ENCODE results near the gene GUF1.
"Not testable (repeated sequence)": the region's sequence is repeated elsewhere in the genome, so short reads cannot be mapped to it uniquely, and the experiment has no call there.

The GUF1 gene

DNA sequence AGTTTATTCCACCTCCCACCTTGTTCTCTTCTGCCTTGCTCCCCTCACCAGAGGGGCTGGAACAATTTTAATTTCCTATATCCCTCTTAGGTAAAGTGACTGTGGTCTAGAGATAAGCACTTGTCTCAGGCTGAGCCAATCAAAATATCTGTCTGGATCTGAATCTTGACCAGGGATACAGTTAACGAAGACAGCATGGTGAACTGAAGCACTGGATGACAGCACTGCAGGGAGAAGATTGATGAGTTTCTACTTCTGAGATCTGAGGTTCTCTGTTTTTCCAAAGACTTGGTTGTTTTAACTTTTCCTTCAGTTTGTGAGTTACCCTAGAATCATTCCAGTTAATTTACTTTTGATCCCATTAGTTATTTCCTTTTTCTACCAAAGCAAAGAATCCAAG is 34.9 kb downstream of the GUF1 start:
- no peak for DNase-seq

DNA sequence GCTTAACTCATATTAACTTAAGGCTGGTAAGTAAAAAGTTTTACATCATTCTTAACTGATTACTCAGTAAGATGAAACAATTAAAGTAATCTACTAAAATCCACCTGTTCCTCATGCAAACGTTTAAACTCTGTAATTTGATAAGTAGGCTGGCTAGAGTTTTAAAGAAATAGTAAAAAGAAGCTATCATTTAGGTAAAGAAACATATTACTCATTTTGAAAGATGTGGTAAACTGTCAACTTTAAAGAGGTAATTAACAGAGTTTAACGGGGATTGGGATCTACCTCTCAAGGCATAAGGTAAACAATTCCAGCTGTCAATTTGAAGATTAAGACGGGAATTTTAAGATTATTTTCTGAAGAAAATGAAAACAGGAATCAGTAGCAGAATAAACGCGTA is 38.4 kb downstream of the GUF1 start:
- no peak for DNase-seq

DNA sequence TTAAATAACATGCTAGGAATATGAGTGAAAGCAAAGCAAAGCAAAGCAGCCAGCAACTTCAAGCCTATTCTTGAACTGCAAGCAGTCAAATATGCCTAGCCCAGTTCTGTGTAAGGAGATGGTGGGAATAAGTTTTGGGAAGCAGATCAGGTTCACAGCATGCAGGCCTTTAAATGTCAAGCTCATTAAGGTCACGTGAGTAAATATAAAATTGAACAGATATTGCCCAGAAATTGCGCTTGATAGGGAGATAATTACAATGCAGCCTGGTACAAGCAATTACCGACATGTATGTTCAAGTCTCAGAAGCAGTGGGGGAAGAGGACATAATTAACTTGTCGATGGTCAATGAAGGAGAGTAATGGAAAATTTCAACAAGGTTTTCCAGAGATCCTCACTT is 42.2 kb downstream of the GUF1 start:
- peak; percentile 66 for DNase-seq

DNA sequence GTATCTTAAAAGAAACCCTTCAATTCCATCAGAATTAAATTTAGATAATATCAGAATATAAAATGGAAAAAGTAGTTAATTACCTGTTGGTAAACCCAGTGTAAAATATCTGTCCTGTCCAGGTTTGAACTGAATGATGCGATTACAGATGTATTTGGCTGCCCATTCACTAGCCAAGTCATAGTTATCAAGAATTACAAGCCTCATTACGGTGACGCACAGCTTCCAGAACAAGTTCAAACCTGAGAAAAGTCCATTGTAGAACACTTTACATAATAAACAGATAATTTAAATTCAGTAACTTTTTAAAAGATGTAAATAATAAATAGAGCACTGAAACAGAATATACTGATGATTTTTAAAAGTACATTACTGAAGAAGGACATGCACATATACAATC is 43.8 kb downstream of the GUF1 start:
- DNase-seq: no peak

DNA sequence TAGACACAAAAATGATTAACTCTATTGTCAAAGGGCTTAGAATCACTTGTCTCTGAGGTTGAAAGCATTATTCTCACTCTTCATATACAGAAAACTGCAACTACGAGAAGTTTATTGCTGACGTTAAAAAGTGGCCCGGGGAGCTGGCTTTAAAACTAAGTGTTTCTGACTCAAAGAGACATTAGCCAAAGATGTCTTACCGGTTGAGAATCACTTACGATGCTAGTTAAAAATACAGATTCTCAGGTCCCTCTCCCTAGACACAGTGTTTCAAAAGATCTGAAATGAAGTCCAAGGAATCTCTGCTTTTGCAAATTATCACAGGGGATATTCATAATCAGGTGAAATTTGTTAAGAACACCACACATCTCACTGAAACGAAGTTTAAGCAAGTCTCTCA is 46.9 kb downstream of the GUF1 start:
- no peak for DNase-seq

DNA sequence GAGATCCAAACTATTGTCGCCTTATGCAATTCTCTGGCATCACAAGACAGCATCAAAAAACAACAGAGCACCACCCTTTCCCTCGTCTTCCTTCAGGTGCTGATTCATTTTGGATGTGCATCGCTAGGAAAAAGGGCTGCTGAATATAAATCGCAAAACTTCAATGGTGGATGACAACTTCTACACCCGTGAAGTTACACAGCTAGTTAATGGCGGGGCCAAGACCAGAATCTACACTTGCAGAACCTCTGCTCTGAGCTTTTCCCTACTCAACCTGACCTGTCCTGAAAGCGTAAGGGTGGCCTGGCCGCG is 47.5 kb downstream of the GUF1 start:
- peak; percentile 59 for DNase-seq

DNA sequence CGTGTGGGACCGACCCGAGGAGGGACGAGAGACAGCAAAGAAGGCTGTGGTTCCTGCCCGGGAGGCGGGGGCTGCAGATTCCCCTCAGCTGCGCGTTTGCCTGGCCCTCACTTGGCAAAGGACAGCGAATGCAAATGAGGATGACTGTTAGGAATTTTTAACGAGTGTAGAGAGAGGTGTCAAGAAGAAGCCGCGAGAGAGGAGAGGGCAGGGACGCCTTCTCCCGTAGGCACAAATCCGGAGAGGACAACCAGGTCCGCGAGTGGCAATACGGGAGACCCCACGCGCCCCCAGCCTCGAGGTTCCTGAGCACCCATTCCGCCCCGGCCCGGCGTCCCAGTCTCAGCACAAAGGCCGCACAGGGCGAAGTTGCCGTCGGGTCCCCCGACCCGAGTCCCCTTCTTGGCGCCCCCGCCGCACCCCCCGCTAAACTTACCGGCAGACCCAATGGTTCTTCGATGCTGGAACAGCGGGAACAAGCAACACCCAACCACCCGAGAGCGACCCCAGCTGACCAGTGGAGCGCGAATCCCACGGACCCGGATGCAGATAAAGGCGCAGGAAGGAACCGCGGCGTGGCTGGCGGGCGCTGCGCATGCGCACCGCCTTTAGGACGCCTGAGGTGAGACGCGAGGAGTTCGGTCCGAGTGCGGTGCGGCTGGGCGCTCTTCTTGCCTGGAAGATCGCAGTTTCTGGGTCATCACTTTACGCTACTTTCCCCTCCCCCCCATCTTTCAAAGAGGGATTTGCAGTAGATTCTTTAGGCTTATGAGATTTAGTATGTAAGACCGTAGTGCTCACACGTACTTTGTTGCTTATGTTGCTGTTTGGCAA is 48.0 kb downstream of the GUF1 start, which contains the start of gene GNPDA2:
GNPDA2 (minus strand) TSS at position 519 of the 834 bp plus-strand sequence. CDS start 4,349 bp downstream, outside the sequence.
- peak; percentile 91 for DNase-seq

DNA sequence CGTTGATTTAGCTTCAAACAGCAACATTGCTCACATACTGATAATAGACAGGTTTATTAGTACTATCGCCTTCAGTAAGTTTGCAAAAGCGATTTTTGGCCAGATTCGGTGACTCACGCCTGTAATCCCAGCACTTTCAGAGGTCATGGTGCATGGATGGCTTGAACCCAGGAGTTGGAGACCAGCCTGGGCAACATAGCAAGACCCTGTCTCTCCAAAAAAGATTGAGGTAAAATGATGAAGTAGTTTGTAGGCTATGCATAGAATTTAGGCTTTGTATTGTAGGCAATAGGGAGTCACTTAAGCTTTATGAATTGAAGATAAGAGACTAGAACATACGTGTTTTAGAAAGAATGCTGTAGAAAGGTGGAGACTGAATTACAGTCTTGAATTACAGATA is 49.3 kb downstream of the GUF1 start:
- DNase-seq: no peak

DNA sequence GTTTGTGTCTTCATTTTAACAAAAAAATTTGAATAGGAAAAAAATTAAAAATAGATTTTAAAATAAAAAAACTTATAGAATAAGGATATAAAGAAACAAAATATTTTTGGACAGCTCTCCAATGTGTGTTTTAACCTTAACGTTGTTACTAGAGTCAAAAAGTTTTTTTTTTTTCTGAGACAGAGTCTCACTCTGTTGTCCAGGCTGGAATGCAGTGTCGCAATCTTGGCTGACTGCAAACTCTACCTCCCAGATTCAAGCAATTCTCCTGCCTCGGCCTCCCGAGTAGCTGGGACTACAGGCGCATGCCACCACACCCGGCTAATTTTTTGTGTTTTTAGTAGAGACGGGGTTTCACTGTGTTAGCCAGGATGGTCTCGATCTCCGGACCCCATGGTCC is 50.5 kb downstream of the GUF1 start:
- not testable (repeated sequence) for DNase-seq

DNA sequence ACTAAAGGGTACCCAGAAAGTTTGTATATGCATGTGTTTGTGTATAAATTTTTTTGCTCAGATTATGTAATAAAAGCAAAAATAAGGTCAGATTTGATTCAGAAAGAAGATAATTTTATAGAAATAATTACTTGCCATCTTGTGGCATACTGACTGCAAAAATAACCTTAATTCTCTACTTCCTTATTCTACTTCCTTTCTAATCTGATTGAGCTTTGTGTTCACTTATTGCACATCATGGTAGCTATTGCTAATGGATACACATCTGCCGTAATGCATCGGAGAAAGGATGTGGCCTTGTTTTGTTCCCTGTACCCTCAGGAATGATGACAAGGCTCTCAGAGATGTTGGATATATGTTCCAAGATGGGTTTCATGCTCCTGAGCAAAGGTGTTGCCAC is 58.7 kb downstream of the GUF1 start:
- DNase-seq: no peak

DNA sequence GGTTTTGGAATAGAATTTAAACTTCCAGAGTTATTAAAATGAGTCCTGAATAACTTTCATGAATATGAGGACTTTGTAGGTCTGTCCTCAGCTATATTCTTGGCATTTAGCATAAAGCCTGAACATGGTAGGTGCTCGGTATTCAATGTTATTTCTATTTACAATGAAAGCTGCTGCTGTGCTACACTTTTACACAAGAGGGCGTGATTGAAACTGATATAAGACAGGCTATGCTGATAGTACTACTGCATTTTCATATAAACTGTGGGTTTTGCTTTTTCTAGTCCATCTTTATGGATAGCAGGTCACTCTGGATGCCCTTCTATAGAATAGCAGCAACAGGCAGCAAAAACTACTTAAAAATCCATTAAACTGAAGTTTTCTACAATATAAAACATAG is 60.4 kb downstream of the GUF1 start:
- DNase-seq: no peak

DNA sequence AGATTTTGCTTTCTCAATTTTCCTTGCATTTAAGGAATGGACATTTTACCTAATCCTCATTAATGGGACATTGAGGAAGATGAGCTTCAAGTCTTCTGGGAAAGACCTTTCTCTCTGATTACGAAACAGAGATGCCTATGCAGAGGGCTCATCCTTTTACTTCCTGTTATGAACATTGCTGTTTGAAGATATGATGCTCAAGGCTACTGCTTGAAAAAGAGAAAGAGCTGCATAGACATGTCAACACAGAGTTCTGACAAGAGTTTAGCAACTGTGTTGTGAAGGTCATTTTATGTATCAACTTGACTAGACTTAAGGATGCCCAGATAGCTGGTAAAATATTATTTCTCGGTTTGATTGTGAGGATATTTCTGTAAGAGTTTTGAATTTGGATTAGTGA is 62.0 kb downstream of the GUF1 start:
- DNase-seq: no peak
